Activated T-helper 2 cell treated with anti-CD3 and anti-CD28 coated beads, Interferon-gamma antibody, Interleukin-2, Interleukin-4, amounts not matched to agents 10 μg/mL and 5 μg/mL and 100 μg/mL, durations not matched to agents 14 hours and 24 hours and 36 hours (primary cell): ENCODE measurements around the gene TMED4. TPM values are rescaled to one million over a fixed set of nuclear protein-coding genes. Genes with fewer than 3 reads are reported as not detected.

Experiments
- DNase-seq: peaks from one replicate; pipeline ENCODE4 v3.0.0; 2021; ENCODE audit warnings: low spot score
- H3K27ac Mint-ChIP-seq: one replicate; pipeline ENCODE4 v1.8.0; 2021; ENCODE audit warnings: mixed read lengths
- H3K27me3 Mint-ChIP-seq: one replicate; pipeline ENCODE4 v1.8.0; 2021; ENCODE audit warnings: low read depth, mixed read lengths
- H3K36me3 Mint-ChIP-seq: one replicate; pipeline ENCODE4 v1.8.0; 2021; ENCODE audit warnings: low read depth, mixed read lengths
- H3K4me1 Mint-ChIP-seq: one replicate; pipeline ENCODE4 v1.8.0; 2021; ENCODE audit warnings: low read depth, mixed read lengths
- H3K4me3 Mint-ChIP-seq: one replicate; pipeline ENCODE4 v1.8.0; 2021; ENCODE audit warnings: low read depth, mild to moderate bottlenecking, moderate library complexity, mixed read lengths
- H3K9me3 Mint-ChIP-seq: one replicate; pipeline ENCODE4 v1.8.0; 2021; ENCODE audit warnings: mixed read lengths
- intact Hi-C: fragments of 100-400 bp; cut with micrococcal nuclease; formaldehyde crosslinking; loops from one replicate; pipeline ENCODE4 v1.15.1; 2023
- total RNA-seq: library from RNA; stranded (reverse); gene quantifications from 2 replicates; pipeline ENCODE4 v1.2.3, GENCODE V29; 2022

The TMED4 gene
- total RNA-seq, 1 donor from 2014 or later, result 75.1 TPM

GRCh38 chr7:44618753-44619152, 36.7 kb upstream of the TMED4 start:
- intact Hi-C loops, result loop anchor here (5.0 kb wide), 1 partner anchor 119 kb away; no protein-coding TSS in a partner anchor
- peak overlapping the region; percentile 91 for H3K27ac Mint-ChIP-seq
- H3K4me1 Mint-ChIP-seq, result peaks cover 72% of the 10 kb centered on the region
- H3K4me3 Mint-ChIP-seq, result no peak overlapping the region
- no peak for DNase-seq
- H3K36me3 Mint-ChIP-seq, result peaks cover 45% of the 10 kb centered on the region
- H3K9me3 Mint-ChIP-seq, result no peaks in the 10 kb centered on the region
- H3K27me3 Mint-ChIP-seq, result no peaks in the 10 kb centered on the region

- intact Hi-C loops, result loop anchor here (5.0 kb wide), 1 partner anchor 119 kb away; no protein-coding TSS in a partner anchor
- peak overlapping the region; percentile 28 for H3K4me3 Mint-ChIP-seq
- no peaks in the 10 kb centered on the region for H3K27me3 Mint-ChIP-seq
- no peaks in the 10 kb centered on the region for H3K9me3 Mint-ChIP-seq
- H3K4me1 Mint-ChIP-seq, result peaks cover 66% of the 10 kb centered on the region
- H3K27ac Mint-ChIP-seq, result peak overlapping the region; percentile 91
- no peak for DNase-seq
- H3K36me3 Mint-ChIP-seq, result peaks cover 42% of the 10 kb centered on the region
Observed at GRCh38 chr7:44618045-44618444, 36.0 kb upstream of the TMED4 start.

- peak overlapping the region; percentile 91 for H3K27ac Mint-ChIP-seq
- H3K4me3 Mint-ChIP-seq, result peak overlapping the region; percentile 10
- peaks cover 60% of the 10 kb centered on the region for H3K4me1 Mint-ChIP-seq
- peaks cover 37% of the 10 kb centered on the region for H3K36me3 Mint-ChIP-seq
- H3K27me3 Mint-ChIP-seq, result no peaks in the 10 kb centered on the region
- no peak for DNase-seq
- intact Hi-C loops, result loop anchor here (1.0 to 5.0 kb wide), 4 partner anchors 11 to 120 kb away; partner anchors contain the start of gene OGDH
- H3K9me3 Mint-ChIP-seq, result no peaks in the 10 kb centered on the region
Observed at GRCh38 chr7:44617225-44617890, 35.3 kb upstream of the TMED4 start.

- intact Hi-C loops, result loop anchor here (5.0 kb wide), 1 partner anchor 121 kb away; no protein-coding TSS in a partner anchor
- Mint-ChIP-seq H3K27ac (no peak overlapping the region), H3K27me3 (no peaks in the 10 kb centered on the region), H3K4me1 (peaks cover 58% of the 10 kb centered on the region), H3K36me3 (peaks cover 37% of the 10 kb centered on the region), H3K9me3 (no peaks in the 10 kb centered on the region), H3K4me3 (no peak overlapping the region)
- no peak for DNase-seq
Observed at GRCh38 chr7:44616545-44616944, 34.5 kb upstream of the TMED4 start.

- H3K36me3 Mint-ChIP-seq, result peaks cover 31% of the 10 kb centered on the region
- H3K27me3 Mint-ChIP-seq, result no peaks in the 10 kb centered on the region
- H3K4me1 Mint-ChIP-seq, result peaks cover 52% of the 10 kb centered on the region
- H3K4me3 Mint-ChIP-seq, result no peak overlapping the region
- peak overlapping the region; percentile 49 for H3K27ac Mint-ChIP-seq
- no peak for DNase-seq
- intact Hi-C loops, result loop anchor here (5.0 kb wide), 1 partner anchor 122 kb away; no protein-coding TSS in a partner anchor
- H3K9me3 Mint-ChIP-seq, result no peaks in the 10 kb centered on the region
Observed at GRCh38 chr7:44615793-44616192, 33.8 kb upstream of the TMED4 start.

- peak overlapping the region; percentile 80 for H3K27ac Mint-ChIP-seq
- no peaks in the 10 kb centered on the region for H3K27me3 Mint-ChIP-seq
- H3K4me3 Mint-ChIP-seq, result no peak overlapping the region
- peaks cover 27% of the 10 kb centered on the region for H3K36me3 Mint-ChIP-seq
- no peak for DNase-seq
- H3K4me1 Mint-ChIP-seq, result peaks cover 50% of the 10 kb centered on the region
- H3K9me3 Mint-ChIP-seq, result no peaks in the 10 kb centered on the region
- intact Hi-C loops, result loop anchor here (5.0 kb wide), 1 partner anchor 122 kb away; no protein-coding TSS in a partner anchor
Observed at GRCh38 chr7:44615149-44615611, 33.1 kb upstream of the TMED4 start.

- Mint-ChIP-seq H3K27ac (no peak overlapping the region), H3K4me1 (peaks cover 32% of the 10 kb centered on the region), H3K27me3 (no peaks in the 10 kb centered on the region), H3K4me3 (no peak overlapping the region), H3K9me3 (no peaks in the 10 kb centered on the region), H3K36me3 (peaks cover 16% of the 10 kb centered on the region)
- DNase-seq, result no peak
- intact Hi-C loops, result no loop called here
Observed at GRCh38 chr7:44609829-44610228, 27.8 kb upstream of the TMED4 start.

GRCh38 chr7:44608916-44609648, 27.1 kb upstream of the TMED4 start:
- DNase-seq, result no peak

GRCh38 chr7:44607141-44608068, 25.4 kb upstream of the TMED4 start:
- intact Hi-C loops, result loop anchor here (2.0 kb wide), 1 partner anchor 17 kb away; no protein-coding TSS in a partner anchor
- no peaks in the 10 kb centered on the region for H3K9me3 Mint-ChIP-seq
- peaks cover 5% of the 10 kb centered on the region for H3K27me3 Mint-ChIP-seq
- peaks cover 10% of the 10 kb centered on the region for H3K36me3 Mint-ChIP-seq
- H3K4me1 Mint-ChIP-seq, result peaks cover 28% of the 10 kb centered on the region
- peak overlapping the region; percentile 99 for H3K4me3 Mint-ChIP-seq
- DNase-seq, result no peak
- peak overlapping the region; percentile 100 for H3K27ac Mint-ChIP-seq

More at GRCh38 chr7:44608916-44609648, 27.1 kb upstream of the TMED4 start:
- Mint-ChIP-seq H3K36me3 (peaks cover 11% of the 10 kb centered on the region), H3K9me3 (no peaks in the 10 kb centered on the region), H3K4me3 (peak overlapping the region; percentile 21), H3K27me3 (peaks cover under 1% of the 10 kb centered on the region), H3K4me1 (peaks cover 28% of the 10 kb centered on the region), H3K27ac (no peak overlapping the region)
- intact Hi-C loops, result no loop called here

GRCh38 chr7:44606341-44607140, 24.5 kb upstream of the TMED4 start, which contains the start of gene OGDH:
OGDH (plus strand) TSS chr7:44606627; CDS start chr7:44624344, 17,717 bp downstream.
- Mint-ChIP-seq H3K4me1 (peaks cover 23% of the 10 kb centered on the region), H3K27me3 (peaks cover 5% of the 10 kb centered on the region), H3K4me3 (peak within 1 kb of the TSS; percentile 99), H3K27ac (peak within 1 kb of the TSS; percentile 100), H3K36me3 (peaks cover 10% of the 10 kb centered on the region), H3K9me3 (no peaks in the 10 kb centered on the region)
- intact Hi-C loops, result loop anchor here (1.0 to 2.0 kb wide), 6 partner anchors 11 to 242 kb away; partner anchors contain the start of genes H2AZ2, TMED4 and ZMIZ2
- DNase-seq, result peak; percentile 98

- Mint-ChIP-seq H3K36me3 (peaks cover 10% of the 10 kb centered on the region), H3K4me3 (no peak overlapping the region), H3K27ac (peak overlapping the region; percentile 25), H3K9me3 (no peaks in the 10 kb centered on the region), H3K4me1 (peaks cover 21% of the 10 kb centered on the region), H3K27me3 (peaks cover 17% of the 10 kb centered on the region)
- intact Hi-C loops, result no loop called here
- no peak for DNase-seq
Observed at GRCh38 chr7:44604941-44605340, 22.9 kb upstream of the TMED4 start.
